GM12878 (cell line): Measurements from ENCODE around the gene ZMIZ1. TPM values are rescaled to one million over a fixed set of nuclear protein-coding genes. Genes with fewer than 3 reads are reported as not detected.

ENCODE experiments used
- ATAC-seq: fragments of 200-7000 bp; cut with Tn5 transposase; 3 replicates; pipeline ENCODE4 v1.9.1; 2020; ENCODE audit warnings: mild to moderate bottlenecking, moderate library complexity
- BruUV-seq: library from RNA; stranded (reverse); fragments of 400-500 nt; replicated peaks from 2 replicates; lab custom pipeline; 2021; lab: Mats Ljungman, UMichigan
- CTCF ChIA-PET: fragments of 300-600 bp; sonication (Branson Sonifier 250); formaldehyde crosslinking; extraction: SDS; loops from one replicate; lab custom pipeline; 2021; ENCODE audit warnings: inconsistent platforms; lab: Yijun Ruan, JAX
- POLR2A ChIA-PET: fragments of 350-600 bp; formaldehyde crosslinking; extraction: SDS; loops from one replicate; lab custom pipeline; 2021; ENCODE audit warnings: inconsistent platforms; lab: Charles Lee
- RAD21 ChIA-PET: fragments of 300-600 bp; sonication (Branson Sonifier 250); formaldehyde crosslinking; loops from one replicate; lab custom pipeline; 2023; ENCODE audit warnings: antibody characterized with exemption; ENCODE audit not compliant: unreplicated experiment; lab: Charles Lee
- SMC1A ChIA-PET: fragments of 300-600 bp; sonication (Branson Sonifier 250); formaldehyde crosslinking; loops from one replicate; lab custom pipeline; 2023; ENCODE audit not compliant: unreplicated experiment, uncharacterized antibody; lab: Charles Lee
- DNase-seq: peaks from one replicate; pipeline ENCODE4 v3.0.0-alpha.2; 2011; ENCODE audit warnings: low read depth, low spot score
- FAIRE-seq: peaks from 3 replicates; lab custom pipeline; 2011; peaks lifted over from hg19 to GRCh38; lab: Jason Lieb, UNC
- H2AFZ ChIP-seq: 2 replicates; pipeline ENCODE4 v1.6.0; 2011; ENCODE audit warnings: low read depth, low read length, control low read depth; ENCODE audit not compliant: control insufficient read depth
- H3K27ac ChIP-seq: 2 replicates; pipeline ENCODE4 v1.5.1; 2011; ENCODE audit warnings: control low read depth; ENCODE audit not compliant: control insufficient read depth, insufficient read depth
- H3K27me3 ChIP-seq, 2 experiments: replicated peaks in 1 of 2; 2 replicates each; pipeline versions ENCODE4 v1.6.0 to v1.6.1; 2011; ENCODE audit warnings: low read length in 1 of 2; ENCODE audit not compliant: control insufficient read depth in 2 of 2, insufficient read depth in 2 of 2
- H3K36me3 ChIP-seq, 2 experiments: 2 replicates each; pipeline ENCODE4 v1.5.1; 2011; ENCODE audit warnings: low read length in 1 of 2; ENCODE audit not compliant: control insufficient read depth in 2 of 2, insufficient read depth in 2 of 2
- H3K4me1 ChIP-seq: 2 replicates; pipeline ENCODE4 v1.6.1; 2011; ENCODE audit warnings: mild to moderate bottlenecking, low read length, moderate library complexity, mixed read lengths; ENCODE audit not compliant: control insufficient read depth, insufficient read depth
- H3K4me2 ChIP-seq: 2 replicates; pipeline ENCODE4 v1.6.0; 2011; ENCODE audit warnings: control low read depth; ENCODE audit not compliant: control insufficient read depth, insufficient read depth
- H3K4me3 ChIP-seq: fragments of 200-600 bp; sonication (generic); 2 replicates; pipeline ENCODE4 v1.5.1; 2016
- H3K79me2 ChIP-seq: 2 replicates; pipeline ENCODE4 v1.6.0; 2011; ENCODE audit warnings: low read length; ENCODE audit not compliant: control insufficient read depth, insufficient read depth
- H3K9ac ChIP-seq: 2 replicates; pipeline ENCODE4 v1.8.0; 2011; ENCODE audit warnings: low read length, control low read depth, mixed read lengths; ENCODE audit not compliant: control insufficient read depth, insufficient read depth
- H3K9me3 ChIP-seq: replicated peaks from 3 replicates; pipeline ENCODE4 v1.5.1; 2011; ENCODE audit warnings: mild to moderate bottlenecking, low read length; ENCODE audit not compliant: control insufficient read depth, insufficient read depth
- H4K20me1 ChIP-seq: 2 replicates; pipeline ENCODE4 v1.6.0; 2011; ENCODE audit not compliant: control insufficient read depth, insufficient read depth
- ASH2L ChIP-seq: fragments of 300-600, 200-600 bp; sonication (generic); IDR thresholded peaks from 2 replicates; pipeline ENCODE4 v1.6.1; 2017; ENCODE audit warnings: low read depth, mild to moderate bottlenecking, borderline replicate concordance
- BMI1 ChIP-seq: fragments of 450-650 bp; IDR thresholded peaks from 2 replicates; pipeline ENCODE4 v1.6.1; 2016; ENCODE audit warnings: mild to moderate bottlenecking, moderate library complexity, borderline replicate concordance
- CHD2 ChIP-seq: IDR thresholded peaks from 2 replicates; pipeline ENCODE4 v1.6.1; 2011; ENCODE audit warnings: low read depth, low read length, improper control_type of control experiment, borderline replicate concordance
- DPF2 ChIP-seq: fragments of 450-650 bp; IDR thresholded peaks from 2 replicates; pipeline ENCODE4 v1.6.1; 2017; ENCODE audit warnings: mild to moderate bottlenecking
- ESRRA ChIP-seq: IDR thresholded peaks from 2 replicates; pipeline ENCODE4 v1.6.1; 2012; ENCODE audit warnings: mild to moderate bottlenecking, low read length, improper control_type of control experiment
- ETV6 ChIP-seq, 2 experiments: fragments of 450-650 bp in 1 of 2; IDR thresholded peaks in 1 of 2; conservative IDR thresholded peaks in 1 of 2; 2 replicates each; pipeline ENCODE4 v1.6.1; 2014; ENCODE audit warnings: antibody characterized with exemption in 1 of 2, borderline replicate concordance in 1 of 2, low read depth in 1 of 2, mild to moderate bottlenecking in 1 of 2, moderate library complexity in 1 of 2
- EZH2 ChIP-seq: IDR thresholded peaks from 2 replicates; pipeline ENCODE4 v1.6.1; 2012; ENCODE audit warnings: low read depth, mild to moderate bottlenecking, control low read depth, inconsistent platforms, low read length, borderline replicate concordance; ENCODE audit not compliant: control insufficient read depth
- HDGF ChIP-seq: fragments of 450-650 bp; IDR thresholded peaks from 2 replicates; pipeline ENCODE4 v1.6.1; 2016; ENCODE audit warnings: antibody characterized with exemption
- LARP7 ChIP-seq: fragments of 450-650 bp; IDR thresholded peaks from 2 replicates; pipeline ENCODE4 v1.6.1; 2017; ENCODE audit warnings: mild to moderate bottlenecking
- MTA2 ChIP-seq: fragments of 450-650 bp; IDR thresholded peaks from 2 replicates; pipeline ENCODE4 v1.6.1; 2016; ENCODE audit warnings: low read depth, mild to moderate bottlenecking, moderate library complexity
- NBN ChIP-seq: fragments of 450-650 bp; IDR thresholded peaks from 2 replicates; pipeline ENCODE4 v1.6.1; 2016
- PAX5 ChIP-seq: IDR thresholded peaks from 2 replicates; pipeline ENCODE4 v1.6.1; 2011; ENCODE audit warnings: low read depth, low read length, borderline replicate concordance
- SMAD1 ChIP-seq: fragments of 450-650 bp; IDR thresholded peaks from 2 replicates; pipeline ENCODE4 v1.6.1; 2018; ENCODE audit warnings: mild to moderate bottlenecking, low read depth; ENCODE audit not compliant: partially characterized antibody
- SMAD5 ChIP-seq: IDR thresholded peaks from 2 replicates; pipeline ENCODE4 v1.6.1; 2016; ENCODE audit warnings: antibody characterized with exemption, low read depth
- SMC3 ChIP-seq: IDR thresholded peaks from 2 replicates; pipeline ENCODE4 v1.6.1; 2011; ENCODE audit warnings: low read length, improper control_type of control experiment, borderline replicate concordance
- STAT3 ChIP-seq: IDR thresholded peaks from 2 replicates; pipeline ENCODE4 v1.6.1; 2011; ENCODE audit warnings: low read depth, low read length, improper control_type of control experiment
- SUZ12 ChIP-seq: fragments of 200-600 bp; sonication (generic); IDR thresholded peaks from one replicate; pipeline ENCODE4 v1.6.1; 2018; ENCODE audit warnings: antibody characterized with exemption, mild to moderate bottlenecking; ENCODE audit not compliant: unreplicated experiment
- YBX1 ChIP-seq: fragments of 450-650 bp; IDR thresholded peaks from 2 replicates; pipeline ENCODE4 v1.6.1; 2016; ENCODE audit warnings: antibody characterized with exemption
- WGBS: methylation state at CpG from one replicate; pipeline ENCODE4 v1.1.6; 2016; ENCODE audit warnings: low lambda C conversion rate; ENCODE audit not compliant: insufficient replicate concordance, insufficient coverage; ENCODE audit errors: missing lambda C conversion rate; 5-methylcytosine and 5-hydroxymethylcytosine counted together
- in situ Hi-C: fragments of 300-500 bp; cut with MboI; formaldehyde crosslinking; loops from 9 replicates; pipeline ENCODE4 v1.14.3; 2018; ENCODE audit warnings: mixed read lengths
- intact Hi-C: fragments of 100-400 bp; cut with micrococcal nuclease; formaldehyde crosslinking; loops from one replicate; pipeline ENCODE4 v1.14.2; 2022; ENCODE audit not compliant: unreplicated experiment
- polyA plus RNA-seq, 11 experiments: library from polyadenylated mRNA; depleted of rRNA in 4 of 11; unstranded in 6 of 11; stranded (reverse) in 5 of 11; fragments of >200 nt; fragmentation: Nextera tagmentation in 4 of 11; fragmentation: Illumina TruSeq in 1 of 11; extraction: Ambion mirVana in 4 of 11; extraction: Trizol in 1 of 11; gene quantifications; 1 replicate in 1 of 11; 2 replicates in 10 of 11; pipeline versions ENCODE4 v1.2.1 to v1.2.3, GENCODE V29; 2011 to 2016; ENCODE audit warnings: inconsistent platforms in 2 of 11, missing spikeins in 2 of 11, low read depth in 1 of 11
- total RNA-seq, 4 experiments: library from RNA; depleted of rRNA in 3 of 4; stranded (reverse); fragments of >200 nt in 3 of 4; fragmentation: Illumina TruSeq in 1 of 4; extraction: Trizol in 1 of 4; gene quantifications; 2 replicates each; pipeline versions ENCODE4 v1.2.1 to v1.2.3, GENCODE V29; 2013 to 2021
- TF ChIP-seq, protein P1 (sequence below), 3 experiments: IDR thresholded peaks in 2 of 3; conservative IDR thresholded peaks in 1 of 3; 2 replicates each; pipeline ENCODE4 v1.5.1; 2011; ENCODE audit warnings: low read depth in 3 of 3, low read length in 3 of 3, mild to moderate bottlenecking in 3 of 3, control low read depth in 2 of 3, moderate library complexity in 2 of 3, inconsistent platforms in 1 of 3, mixed read lengths in 1 of 3; ENCODE audit not compliant: control insufficient read depth in 2 of 3, insufficient read depth in 1 of 3; ENCODE audit errors: extremely low read depth in 1 of 3
- TF ChIP-seq, protein P2 (sequence below): IDR thresholded peaks from 2 replicates; pipeline ENCODE4 v1.6.1; 2012; ENCODE audit warnings: mild to moderate bottlenecking, low read depth, low read length

ZMIZ1 gene
- total and polyA plus RNA-seq, 10 of the 15 experiments (the other 5 are each of a cell fraction or from before 2014, with no cell fraction given), result 3.1 to 82.3 (median 14.9) TPM

DNA sequence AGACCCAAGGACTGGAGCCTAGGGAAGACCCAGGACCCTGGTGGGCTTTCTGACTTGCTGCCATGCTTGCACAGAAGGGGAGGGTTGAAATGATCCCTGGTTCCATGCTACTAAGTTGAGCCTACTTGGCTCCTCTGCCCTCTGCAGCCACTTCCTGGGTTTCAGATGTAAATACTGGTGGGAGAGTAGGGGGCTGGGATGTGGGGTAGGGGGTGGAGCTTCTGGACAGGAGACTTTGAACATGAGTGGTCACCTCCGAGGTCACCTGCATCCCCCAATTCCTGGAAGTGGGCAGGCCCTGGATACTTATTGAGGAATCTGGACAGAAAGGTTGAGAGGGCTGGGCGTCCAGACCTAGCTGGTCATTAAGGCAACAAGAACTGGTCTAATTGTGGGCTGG is 2.9 kb upstream of the ZMIZ1 start:
- ChIA-PET SMC1A (no interaction called here), CTCF (no interaction called here)
- intact Hi-C loops, result loop anchor here (5.0 kb wide), 2 partner anchors 94 to 111 kb away; no protein-coding TSS in a partner anchor

More for the DNA sequence above, 2.9 kb upstream of the ZMIZ1 start:
- Histone ChIP-seq H3K4me2 (no peak overlapping the region), H3K9me3 (no peaks in the 10 kb centered on the region), H3K36me3 (no peaks in the 10 kb centered on the region), H4K20me1 (no peaks in the 10 kb centered on the region), H3K9ac (no peak overlapping the region), H2AFZ (no peak overlapping the region), H3K27me3 (peaks cover 0 to 1% of the 10 kb centered on the region in 2 experiments; a peak in 3 of 4 replicates), H3K4me1 (peaks cover 4% of the 10 kb centered on the region; the same call in 1 of the 2 replicates), H3K4me3 (no peak overlapping the region), H3K79me2 (peaks cover 1% of the 10 kb centered on the region; the same call in 1 of the 2 replicates), H3K27ac (no peak overlapping the region)
- TF ChIP-seq MTA2 (no peak), ASH2L (no peak), PAX5 (no peak), SUZ12 (no peak), CHD2 (no peak), STAT3 (no peak), BMI1 (no peak), HDGF (no peak), NBN (no peak), ETV6 (conservative IDR thresholded peaks at IDR 0.05 in 1 of 2, IDR thresholded peaks at IDR 0.05 in 1 of 2; ENCODE audit: borderline replicate concordance in 1 of 2, low read depth in 1 of 2) (no peak), DPF2 (no peak), SMAD5 (no peak), YBX1 (no peak), ESRRA (no peak), LARP7 (no peak), SMAD1 (no peak), EZH2 (no peak), SMC3 (no peak)
- TF ChIP-seq, protein P1, sequence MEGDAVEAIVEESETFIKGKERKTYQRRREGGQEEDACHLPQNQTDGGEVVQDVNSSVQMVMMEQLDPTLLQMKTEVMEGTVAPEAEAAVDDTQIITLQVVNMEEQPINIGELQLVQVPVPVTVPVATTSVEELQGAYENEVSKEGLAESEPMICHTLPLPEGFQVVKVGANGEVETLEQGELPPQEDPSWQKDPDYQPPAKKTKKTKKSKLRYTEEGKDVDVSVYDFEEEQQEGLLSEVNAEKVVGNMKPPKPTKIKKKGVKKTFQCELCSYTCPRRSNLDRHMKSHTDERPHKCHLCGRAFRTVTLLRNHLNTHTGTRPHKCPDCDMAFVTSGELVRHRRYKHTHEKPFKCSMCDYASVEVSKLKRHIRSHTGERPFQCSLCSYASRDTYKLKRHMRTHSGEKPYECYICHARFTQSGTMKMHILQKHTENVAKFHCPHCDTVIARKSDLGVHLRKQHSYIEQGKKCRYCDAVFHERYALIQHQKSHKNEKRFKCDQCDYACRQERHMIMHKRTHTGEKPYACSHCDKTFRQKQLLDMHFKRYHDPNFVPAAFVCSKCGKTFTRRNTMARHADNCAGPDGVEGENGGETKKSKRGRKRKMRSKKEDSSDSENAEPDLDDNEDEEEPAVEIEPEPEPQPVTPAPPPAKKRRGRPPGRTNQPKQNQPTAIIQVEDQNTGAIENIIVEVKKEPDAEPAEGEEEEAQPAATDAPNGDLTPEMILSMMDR (IDR thresholded peaks at IDR 0.05 in 2 of 3, conservative IDR thresholded peaks at IDR 0.05 in 1 of 3; ENCODE audit: control insufficient read depth in 2 of 3, extremely low read depth in 1 of 3, insufficient read depth in 1 of 3, low read depth in 3 of 3, low read length in 3 of 3), result no peak
- TF ChIP-seq, protein P2, sequence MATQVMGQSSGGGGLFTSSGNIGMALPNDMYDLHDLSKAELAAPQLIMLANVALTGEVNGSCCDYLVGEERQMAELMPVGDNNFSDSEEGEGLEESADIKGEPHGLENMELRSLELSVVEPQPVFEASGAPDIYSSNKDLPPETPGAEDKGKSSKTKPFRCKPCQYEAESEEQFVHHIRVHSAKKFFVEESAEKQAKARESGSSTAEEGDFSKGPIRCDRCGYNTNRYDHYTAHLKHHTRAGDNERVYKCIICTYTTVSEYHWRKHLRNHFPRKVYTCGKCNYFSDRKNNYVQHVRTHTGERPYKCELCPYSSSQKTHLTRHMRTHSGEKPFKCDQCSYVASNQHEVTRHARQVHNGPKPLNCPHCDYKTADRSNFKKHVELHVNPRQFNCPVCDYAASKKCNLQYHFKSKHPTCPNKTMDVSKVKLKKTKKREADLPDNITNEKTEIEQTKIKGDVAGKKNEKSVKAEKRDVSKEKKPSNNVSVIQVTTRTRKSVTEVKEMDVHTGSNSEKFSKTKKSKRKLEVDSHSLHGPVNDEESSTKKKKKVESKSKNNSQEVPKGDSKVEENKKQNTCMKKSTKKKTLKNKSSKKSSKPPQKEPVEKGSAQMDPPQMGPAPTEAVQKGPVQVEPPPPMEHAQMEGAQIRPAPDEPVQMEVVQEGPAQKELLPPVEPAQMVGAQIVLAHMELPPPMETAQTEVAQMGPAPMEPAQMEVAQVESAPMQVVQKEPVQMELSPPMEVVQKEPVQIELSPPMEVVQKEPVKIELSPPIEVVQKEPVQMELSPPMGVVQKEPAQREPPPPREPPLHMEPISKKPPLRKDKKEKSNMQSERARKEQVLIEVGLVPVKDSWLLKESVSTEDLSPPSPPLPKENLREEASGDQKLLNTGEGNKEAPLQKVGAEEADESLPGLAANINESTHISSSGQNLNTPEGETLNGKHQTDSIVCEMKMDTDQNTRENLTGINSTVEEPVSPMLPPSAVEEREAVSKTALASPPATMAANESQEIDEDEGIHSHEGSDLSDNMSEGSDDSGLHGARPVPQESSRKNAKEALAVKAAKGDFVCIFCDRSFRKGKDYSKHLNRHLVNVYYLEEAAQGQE, result no peak
- BruUV-seq, result no TSS peak
- ATAC-seq, result no peak
- WGBS, result 67% methylated on average over 2 of the region's 2 CpGs
- ChIA-PET POLR2A (no interaction called here), RAD21 (no interaction called here)
- FAIRE-seq, result no peak
- in situ Hi-C loops, result no loop called here
- no peak for DNase-seq
